GM10847 (cell line): ENCODE data around the gene RIPOR2.

Experiments used
- POLR2A ChIP-seq: IDR thresholded peaks from 2 replicates; pipeline ENCODE4 v1.6.1; 2011; ENCODE audit not compliant: insufficient read length; ENCODE audit errors: extremely low read depth

Gene RIPOR2

GRCh38 chr6:24966381-24966780, 30.6 kb upstream of the RIPOR2 start:
- no peak for TF ChIP-seq POLR2A

- TF ChIP-seq POLR2A: no peak
These were observed 28.3 kb upstream of the RIPOR2 start for GRCh38 chr6:24963887-24964570.

GRCh38 chr6:24963339-24963738, 27.6 kb upstream of the RIPOR2 start:
- no peak for TF ChIP-seq POLR2A

GRCh38 chr6:24961852-24962251, 26.1 kb upstream of the RIPOR2 start:
- TF ChIP-seq POLR2A: no peak

GRCh38 chr6:24960991-24961475, 25.3 kb upstream of the RIPOR2 start:
- no peak for TF ChIP-seq POLR2A

- TF ChIP-seq POLR2A: no peak
These were observed 23.6 kb upstream of the RIPOR2 start for GRCh38 chr6:24959319-24959718.

- TF ChIP-seq POLR2A: no peak
These were observed 21.4 kb upstream of the RIPOR2 start for GRCh38 chr6:24957199-24957598.

- TF ChIP-seq POLR2A: no peak
These were observed 18.0 kb upstream of the RIPOR2 start for GRCh38 chr6:24953726-24954125.

- no peak for TF ChIP-seq POLR2A
These were observed 16.1 kb upstream of the RIPOR2 start for GRCh38 chr6:24951811-24952299.

GRCh38 chr6:24950218-24950941, 14.6 kb upstream of the RIPOR2 start:
- no peak for TF ChIP-seq POLR2A

GRCh38 chr6:24949020-24949569, 13.3 kb upstream of the RIPOR2 start:
- TF ChIP-seq POLR2A: no peak

- no peak for TF ChIP-seq POLR2A
These were observed 11.9 kb upstream of the RIPOR2 start for GRCh38 chr6:24947636-24948035.

GRCh38 chr6:24945054-24945453, 9.3 kb upstream of the RIPOR2 start:
- TF ChIP-seq POLR2A: no peak

GRCh38 chr6:24943774-24944173, 8.0 kb upstream of the RIPOR2 start:
- TF ChIP-seq POLR2A: no peak

GRCh38 chr6:24940311-24940917, 4.7 kb upstream of the RIPOR2 start:
- no peak for TF ChIP-seq POLR2A
